Spinal cord (tissue), 10 donors: ENCODE data around the gene GAS2L2. TPM values are rescaled to one million over a fixed set of nuclear protein-coding genes. Genes with fewer than 3 reads are reported as not detected.
"Not testable (repeated sequence)": the region's sequence is repeated elsewhere in the genome, so short reads cannot be mapped to it uniquely, and the experiment has no call there.

ENCODE experiments used
- DNase-seq, 6 donors: peaks; one replicate each; pipeline versions ENCODE4 v3.0.0 to v3.0.0-alpha.2; 2013 to 2015; ENCODE audit warnings: low spot score in 6 of 6, low read depth in 4 of 6
- H3K27ac ChIP-seq: one replicate; pipeline ENCODE4 v1.5.1; 2013; ENCODE audit warnings: low read depth, low read length, control low read depth
- H3K27me3 ChIP-seq: one replicate; pipeline ENCODE4 v1.6.1; 2013; ENCODE audit warnings: low read length; ENCODE audit not compliant: control insufficient read depth, insufficient read depth
- H3K36me3 ChIP-seq: one replicate; pipeline ENCODE4 v1.6.1; 2013; ENCODE audit warnings: low read length; ENCODE audit not compliant: control insufficient read depth, insufficient read depth
- H3K4me1 ChIP-seq: one replicate; pipeline ENCODE4 v1.6.1; 2013; ENCODE audit warnings: low read length; ENCODE audit not compliant: control insufficient read depth, insufficient read depth
- H3K4me3 ChIP-seq: one replicate; pipeline ENCODE4 v1.5.1; 2013; ENCODE audit warnings: low read depth, low read length, control low read depth
- H3K9me3 ChIP-seq: one replicate; pipeline ENCODE4 v1.6.1; 2013; ENCODE audit warnings: low read length; ENCODE audit not compliant: control insufficient read depth, insufficient read depth
- WGBS: methylation state at CpG from one replicate; pipeline ENCODE4 v1.1.5; 2013; ENCODE audit warnings: missing lambda C conversion rate; ENCODE audit not compliant: insufficient coverage; 5-methylcytosine and 5-hydroxymethylcytosine counted together
- polyA plus RNA-seq, 2 donors: library from polyadenylated mRNA; unstranded; fragments of 120-200 nt; gene quantifications; one replicate each; pipeline ENCODE4 v1.2.1, GENCODE V29; 2013; ENCODE audit not compliant: insufficient read length in 2 of 2
- total RNA-seq, 2 donors: library from RNA; depleted of rRNA in 1 of 2; stranded (reverse); fragments of 120-200 nt in 1 of 2; fragments of >200 nt in 1 of 2; gene quantifications; one replicate each; pipeline versions ENCODE4 v1.2.3 to v1.2.4, GENCODE V29; 2013 to 2014
- donor health status: healthy.

GAS2L2 gene
- total and polyA plus RNA-seq, 4 donors: 0.69 to 3.6 (median 3.2) TPM

GRCh38 chr17:35764123-35764991 is 11.3 kb upstream of the GAS2L2 start:
- no peaks in the 10 kb centered on the region for H3K27me3 ChIP-seq
- H3K27ac ChIP-seq: peak overlapping the region; percentile 61
- H3K36me3 ChIP-seq: peaks cover 9% of the 10 kb centered on the region

DNA sequence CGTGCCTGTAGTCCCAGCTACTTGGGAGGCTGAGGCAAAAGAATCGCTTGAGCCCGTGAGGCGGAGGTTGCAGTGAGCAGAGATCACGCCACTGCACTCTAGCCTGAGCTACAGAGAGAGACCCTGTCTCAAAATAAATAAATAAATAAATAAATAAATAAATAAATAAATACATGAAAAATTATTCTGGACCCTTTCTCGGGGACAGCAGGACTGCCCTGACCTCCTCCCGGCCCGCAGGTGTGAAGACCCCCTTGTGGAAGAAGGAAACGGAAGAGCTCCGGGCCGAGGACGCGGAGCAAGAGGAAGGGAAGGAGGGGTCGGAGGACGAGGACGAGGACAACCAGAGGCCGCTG is 10.7 kb upstream of the GAS2L2 start:
- H3K27ac ChIP-seq: no peak overlapping the region
- no peaks in the 10 kb centered on the region for H3K27me3 ChIP-seq
- H3K9me3 ChIP-seq: no peaks in the 10 kb centered on the region
- peaks cover 9% of the 10 kb centered on the region for H3K36me3 ChIP-seq
- H3K4me1 ChIP-seq: peaks cover 32% of the 10 kb centered on the region
- WGBS: 13% methylated on average over 12 of the region's 17 CpGs
- no peak for DNase-seq
- H3K4me3 ChIP-seq: peak overlapping the region; percentile 54

More at GRCh38 chr17:35764123-35764991, 11.3 kb upstream of the GAS2L2 start:
- WGBS: 4% methylated on average over 75 of the region's 75 CpGs
- peak overlapping the region; percentile 54 for H3K4me3 ChIP-seq
- no peaks in the 10 kb centered on the region for H3K9me3 ChIP-seq
- DNase-seq: peak; percentile 63 to 96 (median 85)
- H3K4me1 ChIP-seq: peaks cover 32% of the 10 kb centered on the region

DNA sequence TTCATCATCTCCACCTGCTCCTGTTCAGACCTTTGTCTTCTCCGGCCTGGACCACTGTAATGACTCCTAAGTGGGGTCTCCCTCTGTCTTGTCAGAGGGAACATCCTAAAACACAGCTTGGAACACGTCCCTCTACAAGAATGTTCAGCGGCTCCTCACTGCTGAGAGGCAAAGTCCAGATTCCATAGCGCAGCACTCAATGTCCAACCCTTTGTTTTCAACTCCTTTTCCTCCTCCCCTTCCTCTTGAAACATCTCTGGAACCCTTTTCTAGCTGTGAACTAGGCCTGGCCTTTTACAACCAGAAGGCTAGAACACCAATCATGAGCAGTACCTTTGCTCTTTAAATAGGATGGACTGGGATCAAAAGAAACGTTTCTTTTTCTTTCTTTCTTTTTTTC is 8.6 kb upstream of the GAS2L2 start:
- Histone ChIP-seq H3K27me3 (no peaks in the 10 kb centered on the region), H3K27ac (no peak overlapping the region)
- WGBS: 91% methylated on average over 5 of the region's 5 CpGs

GRCh38 chr17:35760587-35760986 is 7.5 kb upstream of the GAS2L2 start, which contains the start of gene C17orf50:
Gene C17orf50, plus strand, starts transcription at chr17:35760887. Its CDS starts 55 bp downstream, at chr17:35760942.
- no peak for DNase-seq
- Histone ChIP-seq H3K9me3 (no peaks in the 10 kb centered on the region), H3K27ac (no peak within 1 kb of the TSS), H3K27me3 (no peaks in the 10 kb centered on the region), H3K36me3 (no peaks in the 10 kb centered on the region), H3K4me3 (no peak within 1 kb of the TSS), H3K4me1 (peaks cover 19% of the 10 kb centered on the region)
- no CpG with 5 or more reads among the region's 1 CpG for WGBS

More for the DNA sequence above, 8.6 kb upstream of the GAS2L2 start:
- H3K9me3 ChIP-seq: no peaks in the 10 kb centered on the region
- peaks cover 29% of the 10 kb centered on the region for H3K4me1 ChIP-seq
- no peak overlapping the region for H3K4me3 ChIP-seq
- no peak for DNase-seq
- peaks cover 4% of the 10 kb centered on the region for H3K36me3 ChIP-seq

DNA sequence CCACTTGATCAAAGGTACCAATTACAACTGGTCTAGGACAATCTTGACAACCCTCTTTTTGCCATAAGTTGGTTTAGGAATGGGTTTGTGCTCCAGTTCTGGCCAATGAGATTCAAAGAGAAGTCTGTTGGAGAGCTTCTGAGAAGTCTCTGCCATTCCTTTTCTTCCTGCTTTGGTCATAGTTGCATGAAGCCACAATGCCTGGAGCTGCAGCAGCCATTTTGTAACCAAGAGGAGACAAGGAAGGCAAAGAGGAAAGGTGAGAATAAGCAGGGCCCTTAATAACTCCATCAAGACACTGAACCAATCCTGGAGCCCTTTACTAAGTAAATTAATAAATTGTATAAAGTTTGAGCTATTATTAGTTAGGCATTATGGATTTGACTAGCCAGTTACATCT is 4.2 kb upstream of the GAS2L2 start:
- Histone ChIP-seq H3K4me1 (peaks cover 11% of the 10 kb centered on the region), H3K27ac (no peak overlapping the region), H3K36me3 (no peaks in the 10 kb centered on the region), H3K4me3 (no peak overlapping the region), H3K9me3 (no peaks in the 10 kb centered on the region), H3K27me3 (no peaks in the 10 kb centered on the region)
- DNase-seq: no peak

- peaks cover 41% of the 10 kb centered on the region for H3K4me1 ChIP-seq
- no peaks in the 10 kb centered on the region for H3K9me3 ChIP-seq
- no peak overlapping the region for H3K4me3 ChIP-seq
- H3K27me3 ChIP-seq: peaks cover 19% of the 10 kb centered on the region
- DNase-seq: no peak
- no peak overlapping the region for H3K27ac ChIP-seq
- no peaks in the 10 kb centered on the region for H3K36me3 ChIP-seq
- WGBS: 72% methylated on average over 16 of the region's 16 CpGs
Measured at GRCh38 chr17:35752471-35752870, 568 bp downstream of the GAS2L2 start.

DNA sequence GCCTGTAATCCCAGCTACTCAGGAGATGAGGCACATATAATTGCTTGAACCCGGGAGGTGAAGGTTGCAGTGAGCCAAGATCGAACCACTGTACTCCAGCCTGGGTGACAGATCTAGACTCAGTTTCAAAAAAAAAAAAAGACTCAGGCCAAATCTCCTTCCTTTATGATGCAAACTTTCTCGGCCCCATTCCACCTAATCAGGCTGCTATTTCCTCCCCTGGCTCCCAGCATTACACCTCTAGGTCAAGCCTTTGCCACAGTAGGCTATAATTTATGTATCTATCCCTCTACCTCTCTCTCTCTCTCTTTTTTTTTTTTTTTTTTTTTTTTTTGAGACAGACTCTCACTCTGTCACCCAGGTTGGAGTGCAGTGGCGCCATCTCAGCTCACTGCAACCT is 1.5 kb downstream of the GAS2L2 start:
- not testable (repeated sequence) for H3K4me3 ChIP-seq, H3K36me3 ChIP-seq, DNase-seq, H3K27ac ChIP-seq, H3K9me3 ChIP-seq
- Histone ChIP-seq H3K4me1 (peaks cover 46% of the 10 kb centered on the region), H3K27me3 (peaks cover 19% of the 10 kb centered on the region)
- 88% methylated on average over 1 of the region's 4 CpGs for WGBS

GRCh38 chr17:35750526-35751395 is 2.3 kb downstream of the GAS2L2 start:
- Histone ChIP-seq H3K36me3 (no peaks in the 10 kb centered on the region), H3K27me3 (peaks cover 19% of the 10 kb centered on the region), H3K9me3 (no peaks in the 10 kb centered on the region), H3K27ac (no peak overlapping the region), H3K4me1 (peaks cover 46% of the 10 kb centered on the region), H3K4me3 (no peak overlapping the region)
- no peak for DNase-seq
- 87% methylated on average over 5 of the region's 10 CpGs for WGBS

DNA sequence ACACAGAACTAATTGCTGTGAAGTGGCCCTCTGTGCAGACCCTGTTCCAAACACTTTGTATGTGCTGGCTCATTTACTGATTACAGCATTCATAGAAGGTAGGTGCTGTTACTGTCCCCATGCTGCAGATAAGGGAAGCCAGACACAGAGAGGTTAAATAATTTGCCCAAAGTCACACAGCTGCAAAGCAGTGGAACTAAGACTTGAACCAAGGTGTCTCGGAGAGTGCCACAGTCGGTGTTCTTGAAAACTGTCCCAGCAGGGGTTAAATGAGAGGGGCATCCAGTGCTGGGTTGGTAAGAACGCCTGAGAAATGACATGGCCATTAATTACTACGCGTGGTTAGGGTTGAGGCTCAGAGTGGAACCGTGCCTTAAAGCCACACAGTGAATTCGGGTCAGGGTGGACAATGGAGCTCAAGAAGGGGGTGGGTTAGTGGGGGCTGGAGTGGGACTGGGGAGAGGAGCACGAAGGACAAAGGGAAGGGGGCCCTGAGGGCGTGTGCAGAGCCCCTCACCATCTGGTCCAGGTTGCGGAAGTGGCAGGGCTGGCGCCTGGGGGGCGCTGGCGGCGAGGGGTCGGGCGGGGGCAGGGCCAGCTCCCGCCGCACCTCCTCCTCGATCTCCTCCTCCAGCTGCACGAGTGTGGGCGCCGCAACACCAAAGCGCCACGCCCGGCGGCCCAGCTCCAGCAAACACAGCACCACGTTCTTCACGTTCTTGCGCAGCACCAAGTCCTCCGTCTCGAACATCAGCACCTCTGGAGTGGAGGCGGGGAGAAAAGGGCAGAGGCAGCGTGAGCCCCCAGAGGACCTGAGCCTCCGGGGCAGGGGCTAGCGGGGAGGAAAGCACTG is 3.3 kb downstream of the GAS2L2 start:
- H3K4me3 ChIP-seq: no peak overlapping the region
- peaks cover 19% of the 10 kb centered on the region for H3K27me3 ChIP-seq
- 9% methylated on average over 33 of the region's 35 CpGs for WGBS
- H3K27ac ChIP-seq: no peak overlapping the region
- no peak for DNase-seq
- H3K36me3 ChIP-seq: peaks cover 5% of the 10 kb centered on the region
- no peaks in the 10 kb centered on the region for H3K9me3 ChIP-seq
- H3K4me1 ChIP-seq: peaks cover 46% of the 10 kb centered on the region
